HUES6 (cell line): ENCODE data around the gene CYP2A6.
"Not testable (repeated sequence)": the region's sequence is repeated elsewhere in the genome, so short reads cannot be mapped to it uniquely, and the experiment has no call there.

Experiments used
- H3K27ac ChIP-seq: 2 replicates; pipeline ENCODE4 v1.7.0; 2013; ENCODE audit warnings: low read depth, mild to moderate bottlenecking, low read length, inconsistent platforms
- H3K27me3 ChIP-seq: 2 replicates; pipeline ENCODE4 v1.6.1; 2013; ENCODE audit warnings: low read length; ENCODE audit not compliant: control insufficient read depth, insufficient read depth
- H3K36me3 ChIP-seq: 2 replicates; pipeline ENCODE4 v1.6.1; 2013; ENCODE audit warnings: low read length; ENCODE audit not compliant: control insufficient read depth, insufficient read depth
- H3K4me1 ChIP-seq: 2 replicates; pipeline ENCODE4 v1.6.1; 2013; ENCODE audit warnings: low read length; ENCODE audit not compliant: control insufficient read depth, insufficient read depth
- H3K4me3 ChIP-seq: 2 replicates; pipeline ENCODE4 v1.5.1; 2013; ENCODE audit warnings: low read depth, low read length
- H3K9ac ChIP-seq: one replicate; pipeline ENCODE4 v1.6.1; 2013; ENCODE audit warnings: mild to moderate bottlenecking, low read length
- H3K9me3 ChIP-seq: 2 replicates; pipeline ENCODE4 v1.6.1; 2013; ENCODE audit warnings: low read depth, low read length; ENCODE audit not compliant: control insufficient read depth, insufficient read depth

The CYP2A6 gene, protein sequence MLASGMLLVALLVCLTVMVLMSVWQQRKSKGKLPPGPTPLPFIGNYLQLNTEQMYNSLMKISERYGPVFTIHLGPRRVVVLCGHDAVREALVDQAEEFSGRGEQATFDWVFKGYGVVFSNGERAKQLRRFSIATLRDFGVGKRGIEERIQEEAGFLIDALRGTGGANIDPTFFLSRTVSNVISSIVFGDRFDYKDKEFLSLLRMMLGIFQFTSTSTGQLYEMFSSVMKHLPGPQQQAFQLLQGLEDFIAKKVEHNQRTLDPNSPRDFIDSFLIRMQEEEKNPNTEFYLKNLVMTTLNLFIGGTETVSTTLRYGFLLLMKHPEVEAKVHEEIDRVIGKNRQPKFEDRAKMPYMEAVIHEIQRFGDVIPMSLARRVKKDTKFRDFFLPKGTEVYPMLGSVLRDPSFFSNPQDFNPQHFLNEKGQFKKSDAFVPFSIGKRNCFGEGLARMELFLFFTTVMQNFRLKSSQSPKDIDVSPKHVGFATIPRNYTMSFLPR

GRCh38 chr19:40850277-40850676 lies at the start of gene CYP2A6:
CYP2A6 (minus strand) TSS chr19:40850447; CDS start chr19:40850426, 21 bp downstream.
- peaks cover 54% of the 10 kb centered on the region for H3K27me3 ChIP-seq
- not testable (repeated sequence) for H3K9ac ChIP-seq, H3K4me3 ChIP-seq, H3K27ac ChIP-seq, H3K36me3 ChIP-seq, H3K9me3 ChIP-seq, H3K4me1 ChIP-seq

- H3K9ac ChIP-seq, H3K36me3 ChIP-seq, H3K9me3 ChIP-seq, H3K27me3 ChIP-seq, H3K4me3 ChIP-seq, H3K27ac ChIP-seq, H3K4me1 ChIP-seq: not testable (repeated sequence)
Observed at GRCh38 chr19:40899964-40900363, 49.7 kb upstream of the CYP2A6 start.

DNA sequence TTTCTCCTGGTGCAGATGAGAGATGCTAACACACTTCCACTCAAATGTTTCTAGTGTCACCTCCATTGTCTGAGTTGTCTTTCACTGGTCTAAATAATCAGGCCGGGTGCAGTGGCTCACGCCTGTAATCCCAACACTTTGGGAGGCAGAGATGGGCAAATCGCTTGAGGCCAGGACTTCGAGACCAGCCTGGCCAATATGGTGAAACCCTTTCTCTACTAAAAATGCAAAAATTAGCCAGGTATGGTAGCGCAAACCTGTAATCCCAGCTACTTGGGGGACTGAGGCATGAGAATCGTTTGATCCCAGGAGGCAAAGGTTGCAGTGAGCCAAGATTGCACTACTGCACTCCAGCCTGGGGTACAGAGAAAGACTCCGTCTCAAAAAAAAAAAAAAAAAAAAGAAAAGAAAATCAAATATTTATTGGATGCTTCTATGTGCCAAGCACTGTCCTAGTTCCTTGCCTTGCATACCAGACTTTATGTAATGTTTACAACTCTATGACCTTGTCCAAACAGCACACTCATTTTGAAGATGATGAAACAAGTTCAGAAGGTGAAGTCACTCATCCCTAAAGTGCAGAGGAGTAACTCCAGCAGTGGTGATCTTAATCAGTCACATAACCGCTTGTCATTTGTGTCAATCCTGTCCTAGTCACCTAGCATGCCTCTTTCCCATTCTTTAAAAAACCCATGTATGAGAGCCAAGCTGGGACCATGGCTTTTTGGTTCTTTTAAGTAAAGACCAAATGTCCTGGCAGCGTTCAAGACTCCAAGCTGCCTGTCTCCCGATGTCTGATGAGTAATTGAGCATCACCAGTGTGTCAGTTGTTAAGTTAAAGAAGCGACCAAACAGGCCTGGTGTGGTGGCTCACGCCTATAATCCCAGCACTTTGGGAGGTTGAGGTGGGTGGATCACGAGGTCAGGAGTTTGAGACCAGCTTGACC lies 46.9 kb upstream of the CYP2A6 start:
- not testable (repeated sequence) for H3K9me3 ChIP-seq, H3K27ac ChIP-seq, H3K4me1 ChIP-seq, H3K9ac ChIP-seq, H3K27me3 ChIP-seq, H3K36me3 ChIP-seq, H3K4me3 ChIP-seq

GRCh38 chr19:40896418-40896796 lies 46.2 kb upstream of the CYP2A6 start:
- H3K9ac ChIP-seq = no peak overlapping the region
- H3K4me3 ChIP-seq = no peak overlapping the region
- H3K27ac ChIP-seq = no peak overlapping the region
- 0 out of 2 replicates have a peak, but pooled peaks cover under 1% of the 10 kb centered on the region for H3K27me3 ChIP-seq
- no peaks in the 10 kb centered on the region for H3K36me3 ChIP-seq
- H3K9me3 ChIP-seq = no peaks in the 10 kb centered on the region
- no peaks in the 10 kb centered on the region for H3K4me1 ChIP-seq

GRCh38 chr19:40893112-40893511 lies 42.9 kb upstream of the CYP2A6 start:
- H3K36me3 ChIP-seq = no peaks in the 10 kb centered on the region
- no peak overlapping the region for H3K27ac ChIP-seq
- no peak overlapping the region for H3K4me3 ChIP-seq
- no peaks in the 10 kb centered on the region for H3K9me3 ChIP-seq
- peaks cover 3% of the 10 kb centered on the region; the same call in 1 of the 2 replicates for H3K27me3 ChIP-seq
- no peaks in the 10 kb centered on the region for H3K4me1 ChIP-seq
- no peak overlapping the region for H3K9ac ChIP-seq

DNA sequence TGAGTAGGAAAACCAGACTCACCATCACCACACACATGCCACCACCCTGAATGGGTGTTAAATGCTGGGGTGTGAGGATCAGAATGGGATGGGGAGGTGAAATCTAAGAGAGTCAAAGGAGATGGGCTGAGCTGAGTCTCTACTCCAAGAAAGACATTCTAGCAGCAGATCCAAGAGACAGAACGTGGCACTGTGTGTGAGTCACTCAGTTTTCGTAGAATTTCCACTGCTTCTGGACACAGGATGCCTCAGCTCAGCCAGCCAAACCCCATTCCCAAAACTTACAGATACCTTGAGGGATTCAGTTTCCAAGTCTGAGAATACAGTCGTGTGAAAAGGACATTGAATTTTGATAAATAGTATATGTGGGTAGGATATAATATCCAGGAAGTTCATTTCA lies 39.1 kb upstream of the CYP2A6 start:
- Histone ChIP-seq H3K4me1 (no peaks in the 10 kb centered on the region), H3K36me3 (no peaks in the 10 kb centered on the region), H3K27ac (no peak overlapping the region), H3K9ac (no peak overlapping the region), H3K9me3 (no peaks in the 10 kb centered on the region), H3K4me3 (no peak overlapping the region), H3K27me3 (peaks cover 3% of the 10 kb centered on the region; the same call in 1 of the 2 replicates)

DNA sequence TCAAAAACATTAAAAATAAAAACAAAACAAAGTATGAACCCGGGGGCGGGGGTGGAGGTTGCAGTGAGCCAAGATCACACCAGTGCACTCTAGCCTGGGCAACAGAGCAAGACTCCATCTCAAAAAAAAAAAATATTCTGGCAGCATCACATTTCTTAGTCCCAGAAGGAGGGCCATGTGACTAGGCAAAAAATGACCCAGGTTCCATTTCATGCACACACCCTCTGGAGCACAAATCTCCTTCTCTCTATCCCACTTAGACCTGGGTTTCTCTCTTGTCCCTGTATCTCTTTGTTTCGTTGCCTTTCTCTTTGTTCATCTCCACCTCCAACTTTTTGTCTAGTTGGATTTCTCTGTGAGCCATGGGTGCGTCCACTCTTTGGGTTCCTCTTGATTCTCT lies 37.9 kb upstream of the CYP2A6 start:
- Histone ChIP-seq H3K9me3 (no peaks in the 10 kb centered on the region), H3K4me3 (no peak overlapping the region), H3K36me3 (no peaks in the 10 kb centered on the region), H3K27me3 (peaks cover 3% of the 10 kb centered on the region; the same call in 1 of the 2 replicates), H3K27ac (no peak overlapping the region), H3K9ac (no peak overlapping the region), H3K4me1 (no peaks in the 10 kb centered on the region)

DNA sequence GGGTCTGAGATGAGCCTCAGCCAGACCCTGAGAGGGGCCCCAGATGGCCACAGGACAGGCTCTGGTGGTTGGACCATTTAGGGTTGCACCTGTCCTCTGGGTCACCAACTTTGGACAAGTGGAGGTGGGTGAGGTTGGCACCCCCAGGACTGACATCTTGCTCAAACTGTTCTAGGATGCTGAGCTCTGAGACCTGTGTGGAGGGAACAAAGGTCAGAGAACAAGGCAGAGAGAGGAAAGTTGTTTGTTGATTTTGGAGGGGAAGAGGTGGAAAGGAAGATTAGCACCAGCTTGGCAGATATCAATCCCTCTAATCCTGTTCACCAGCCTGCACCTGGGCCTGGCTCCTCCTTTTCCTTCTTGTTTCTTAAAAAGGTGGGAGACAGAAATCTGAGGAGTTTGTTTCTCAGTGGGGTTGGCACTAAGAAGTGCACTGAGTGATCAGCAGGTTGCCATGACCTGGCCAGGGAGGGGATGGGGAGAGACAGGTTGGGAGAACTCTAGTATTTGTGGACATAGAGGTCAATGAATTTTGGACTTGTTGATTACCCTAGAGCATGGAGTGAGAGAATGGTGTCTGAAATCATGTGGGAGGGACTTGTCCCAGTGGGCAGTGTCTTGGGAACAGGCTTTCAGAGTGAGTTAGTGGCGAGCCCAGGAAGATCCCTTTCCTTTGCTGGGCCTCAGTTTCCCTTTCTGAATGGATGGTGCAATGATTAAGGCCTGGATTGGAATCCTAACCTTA lies 34.1 kb upstream of the CYP2A6 start:
- not testable (repeated sequence) for H3K36me3 ChIP-seq, H3K9ac ChIP-seq, H3K4me3 ChIP-seq, H3K4me1 ChIP-seq, H3K27ac ChIP-seq, H3K9me3 ChIP-seq
- peaks cover 18% of the 10 kb centered on the region for H3K27me3 ChIP-seq

DNA sequence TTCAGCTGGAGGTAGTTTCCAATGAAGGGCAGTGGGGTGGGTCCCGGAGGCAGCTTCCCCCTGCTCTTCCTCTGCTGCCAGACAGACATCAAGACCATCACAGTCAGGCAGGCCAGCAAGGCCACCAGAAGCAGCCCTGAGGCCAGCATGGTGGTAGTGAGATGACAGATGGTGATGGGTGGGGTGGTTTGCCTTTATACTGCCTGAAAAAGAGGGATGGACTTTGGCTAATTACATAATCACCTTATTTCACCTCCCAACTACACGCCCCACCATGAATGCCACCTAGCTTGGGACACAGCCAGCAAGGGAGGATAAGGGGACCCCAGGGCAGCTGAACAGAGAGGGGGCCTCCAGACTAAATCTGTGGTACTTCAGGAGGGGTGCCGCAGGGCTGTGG lies 31.8 kb upstream of the CYP2A6 start, which contains the start of gene CYP2A7:
Gene CYP2A7, minus strand, starts transcription at position 170 of the 400 bp plus-strand sequence. Its CDS starts 21 bp downstream, at position 149.
- not testable (repeated sequence) for H3K27ac ChIP-seq, H3K4me3 ChIP-seq, H3K4me1 ChIP-seq, H3K9ac ChIP-seq, H3K36me3 ChIP-seq, H3K9me3 ChIP-seq
- H3K27me3 ChIP-seq = peaks cover 24% of the 10 kb centered on the region

- H3K27ac ChIP-seq, H3K9me3 ChIP-seq, H3K4me3 ChIP-seq, H3K9ac ChIP-seq, H3K4me1 ChIP-seq, H3K36me3 ChIP-seq: not testable (repeated sequence)
- H3K27me3 ChIP-seq = peaks cover 35% of the 10 kb centered on the region
Observed at GRCh38 chr19:40879349-40879748, 29.1 kb upstream of the CYP2A6 start.
